ENCODE data around the gene CACNA1C. TPM values are rescaled to one million over a fixed set of nuclear protein-coding genes. Genes with fewer than 3 reads are reported as not detected.

Gene CACNA1C
- total RNA-seq, 2 experiments from 2014 or later, result 0.69 to 1.4 TPM

DNA sequence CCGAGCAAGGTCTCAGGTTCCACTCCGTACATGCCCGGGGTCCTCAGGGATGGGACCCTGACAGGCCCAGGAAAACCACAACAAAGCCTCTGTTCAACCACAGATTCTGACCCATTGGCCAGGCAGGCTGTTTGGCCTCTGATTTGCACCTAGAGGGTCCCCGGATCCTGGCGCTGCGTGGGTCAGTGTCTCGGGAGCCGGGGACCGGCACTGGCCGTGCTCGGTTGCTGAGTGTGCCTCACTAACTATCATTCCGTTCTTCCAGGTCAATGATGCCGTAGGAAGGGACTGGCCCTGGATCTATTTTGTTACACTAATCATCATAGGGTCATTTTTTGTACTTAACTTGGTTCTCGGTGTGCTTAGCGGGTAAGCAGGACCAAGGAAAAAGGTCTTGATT lies 451.8 kb downstream of the CACNA1C start:
- Histone ChIP-seq H3K4me2 (ENCODE audit: low read length) (no peak overlapping the region), H4K20me1 (ENCODE audit: insufficient read depth, low read length) (no peaks in the 10 kb centered on the region), H3K4me3 (ENCODE audit: low read depth, low read length, poor library complexity, severe bottlenecking) (no peak overlapping the region), H3K4me1 (ENCODE audit: insufficient read depth, low read length, poor library complexity, severe bottlenecking) (no peaks in the 10 kb centered on the region), H3K36me3 (ENCODE audit: insufficient read depth, low read length) (no peaks in the 10 kb centered on the region), H3K27ac (ENCODE audit: low read depth, low read length, poor library complexity, severe bottlenecking) (no peak overlapping the region), H2AFZ (ENCODE audit: low read length) (no peak overlapping the region), H3K9me3 (ENCODE audit: low read length) (no peaks in the 10 kb centered on the region), H3K9me2 (ENCODE audit: insufficient read depth, low read length) (no peaks in the 10 kb centered on the region), H3K79me2 (ENCODE audit: insufficient read depth, low read depth, low read length) (no peaks in the 10 kb centered on the region)
- no peak for DNase-seq (ENCODE audit: low spot score)
- no TSS peak for BruUV-seq (replicated peaks)
- POLR2A ChIA-PET, result no interaction called here
- CTCF ChIA-PET (ENCODE audit: unreplicated experiment), result no interaction called here
- TF ChIP-seq EZH2phosphoT487 (IDR thresholded peaks at IDR 0.05; ENCODE audit: borderline replicate concordance, low read depth, low read length), result no peak
- no peak for TF ChIP-seq CTCF (conservative IDR thresholded peaks at IDR 0.05; ENCODE audit: low read length)
- intact Hi-C loops (cut with micrococcal nuclease; ENCODE audit: unreplicated experiment), result no loop called here

DNA sequence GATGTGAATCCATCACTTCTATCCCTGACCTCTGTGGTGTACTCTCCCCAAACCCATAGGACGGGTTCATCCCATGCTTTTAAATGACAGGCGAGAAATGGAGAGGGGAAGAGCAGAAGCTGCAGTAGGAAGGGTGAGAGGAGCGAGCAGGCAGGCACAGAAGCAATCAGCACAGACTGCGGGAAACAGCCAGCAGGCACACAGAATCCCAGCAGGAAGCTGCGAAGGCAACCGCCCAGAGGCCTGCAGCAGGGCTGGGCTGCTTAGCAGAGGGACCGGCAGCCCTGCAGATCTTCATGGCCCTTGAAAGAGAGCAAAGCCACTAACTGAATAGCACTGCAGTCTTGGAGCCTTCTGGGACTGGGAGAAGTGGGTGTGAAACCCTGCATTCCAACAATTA lies 455.0 kb downstream of the CACNA1C start:
- TF ChIP-seq CTCF (conservative IDR thresholded peaks at IDR 0.05; ENCODE audit: low read length) (no peak), EZH2phosphoT487 (IDR thresholded peaks at IDR 0.05; ENCODE audit: borderline replicate concordance, low read depth, low read length) (no peak)
- no peaks in the 10 kb centered on the region for H4K20me1 ChIP-seq (ENCODE audit: insufficient read depth, low read length)
- H3K4me1 ChIP-seq (ENCODE audit: insufficient read depth, low read length, poor library complexity, severe bottlenecking), result no peaks in the 10 kb centered on the region
- CTCF ChIA-PET (ENCODE audit: unreplicated experiment), result no interaction called here
- H3K4me2 ChIP-seq (ENCODE audit: low read length), result no peak overlapping the region
- no peaks in the 10 kb centered on the region for H3K79me2 ChIP-seq (ENCODE audit: insufficient read depth, low read depth, low read length)
- H3K27ac ChIP-seq (ENCODE audit: low read depth, low read length, poor library complexity, severe bottlenecking), result no peak overlapping the region
- no peaks in the 10 kb centered on the region for H3K36me3 ChIP-seq (ENCODE audit: insufficient read depth, low read length)
- POLR2A ChIA-PET, result no interaction called here
- DNase-seq (ENCODE audit: low spot score), result no peak
- intact Hi-C loops (cut with micrococcal nuclease; ENCODE audit: unreplicated experiment), result no loop called here
- no peak overlapping the region for H2AFZ ChIP-seq (ENCODE audit: low read length)
- no peak overlapping the region for H3K4me3 ChIP-seq (ENCODE audit: low read depth, low read length, poor library complexity, severe bottlenecking)
- no peaks in the 10 kb centered on the region for H3K9me3 ChIP-seq (ENCODE audit: low read length)
- BruUV-seq (replicated peaks), result no TSS peak
- no peaks in the 10 kb centered on the region for H3K9me2 ChIP-seq (ENCODE audit: insufficient read depth, low read length)

GRCh38 chr12:2509137-2509536 lies 456.4 kb downstream of the CACNA1C start:
- no peaks in the 10 kb centered on the region for H4K20me1 ChIP-seq (ENCODE audit: insufficient read depth, low read length)
- H3K4me1 ChIP-seq (ENCODE audit: insufficient read depth, low read length, poor library complexity, severe bottlenecking), result no peaks in the 10 kb centered on the region
- no peaks in the 10 kb centered on the region for H3K9me3 ChIP-seq (ENCODE audit: low read length)
- no peak overlapping the region for H3K27ac ChIP-seq (ENCODE audit: low read depth, low read length, poor library complexity, severe bottlenecking)
- H3K4me3 ChIP-seq (ENCODE audit: low read depth, low read length, poor library complexity, severe bottlenecking), result no peak overlapping the region
- no peaks in the 10 kb centered on the region for H3K9me2 ChIP-seq (ENCODE audit: insufficient read depth, low read length)
- intact Hi-C loops (cut with micrococcal nuclease; ENCODE audit: unreplicated experiment), result no loop called here
- ChIA-PET CTCF (ENCODE audit: unreplicated experiment) (no interaction called here), POLR2A (no interaction called here)
- H3K36me3 ChIP-seq (ENCODE audit: insufficient read depth, low read length), result no peaks in the 10 kb centered on the region
- no TSS peak for BruUV-seq (replicated peaks)
- no peak for TF ChIP-seq EZH2phosphoT487 (IDR thresholded peaks at IDR 0.05; ENCODE audit: borderline replicate concordance, low read depth, low read length)
- TF ChIP-seq CTCF (conservative IDR thresholded peaks at IDR 0.05; ENCODE audit: low read length), result no peak
- H3K79me2 ChIP-seq (ENCODE audit: insufficient read depth, low read depth, low read length), result no peaks in the 10 kb centered on the region
- no peak overlapping the region for H2AFZ ChIP-seq (ENCODE audit: low read length)
- H3K4me2 ChIP-seq (ENCODE audit: low read length), result no peak overlapping the region
- no peak for DNase-seq (ENCODE audit: low spot score)
